Measurements from ENCODE around the gene EVI5L. TPM values are rescaled to one million over a fixed set of nuclear protein-coding genes. Genes with fewer than 3 reads are reported as not detected.
A peak's percentile ranks its signal among the peaks of the same experiment; 100 is the strongest.

The EVI5L gene
- total and polyA plus RNA-seq, 2 of the 13 experiments (the other 11 are each of a cell fraction or from before 2014, with no cell fraction given): 1.7 to 2.4 TPM

- 0 out of 2 replicates have a peak, but pooled peaks have one; percentile 11 for TF ChIP-seq BRCA1 (CRISPR knock-in tag; IDR thresholded peaks at IDR 0.05)
- TF ChIP-seq ZNF720 (CRISPR knock-in tag; IDR thresholded peaks at IDR 0.05): no peak
- no peak for TF ChIP-seq ZNF724P (CRISPR knock-in tag; IDR thresholded peaks at IDR 0.05; ENCODE audit: borderline replicate concordance)
- no peak for TF ChIP-seq HES4 (CRISPR knock-in tag; IDR thresholded peaks at IDR 0.05; ENCODE audit: borderline replicate concordance)
- TF ChIP-seq ZKSCAN1 (IDR thresholded peaks at IDR 0.05; ENCODE audit: low read length): no peak
- TF ChIP-seq NCOR1 (IDR thresholded peaks at IDR 0.05; ENCODE audit: borderline replicate concordance, low read length): 0 out of 2 replicates have a peak, but pooled peaks have one; percentile 16
- no peak for TF ChIP-seq ZNF333 (CRISPR knock-in tag; IDR thresholded peaks at IDR 0.05; ENCODE audit: borderline replicate concordance)
- TF ChIP-seq ZNF773 (CRISPR knock-in tag; IDR thresholded peaks at IDR 0.05; ENCODE audit: borderline replicate concordance): no peak
Measured at GRCh38 chr19:7853770-7854128, 23.7 kb downstream of the EVI5L start (continued).

DNA sequence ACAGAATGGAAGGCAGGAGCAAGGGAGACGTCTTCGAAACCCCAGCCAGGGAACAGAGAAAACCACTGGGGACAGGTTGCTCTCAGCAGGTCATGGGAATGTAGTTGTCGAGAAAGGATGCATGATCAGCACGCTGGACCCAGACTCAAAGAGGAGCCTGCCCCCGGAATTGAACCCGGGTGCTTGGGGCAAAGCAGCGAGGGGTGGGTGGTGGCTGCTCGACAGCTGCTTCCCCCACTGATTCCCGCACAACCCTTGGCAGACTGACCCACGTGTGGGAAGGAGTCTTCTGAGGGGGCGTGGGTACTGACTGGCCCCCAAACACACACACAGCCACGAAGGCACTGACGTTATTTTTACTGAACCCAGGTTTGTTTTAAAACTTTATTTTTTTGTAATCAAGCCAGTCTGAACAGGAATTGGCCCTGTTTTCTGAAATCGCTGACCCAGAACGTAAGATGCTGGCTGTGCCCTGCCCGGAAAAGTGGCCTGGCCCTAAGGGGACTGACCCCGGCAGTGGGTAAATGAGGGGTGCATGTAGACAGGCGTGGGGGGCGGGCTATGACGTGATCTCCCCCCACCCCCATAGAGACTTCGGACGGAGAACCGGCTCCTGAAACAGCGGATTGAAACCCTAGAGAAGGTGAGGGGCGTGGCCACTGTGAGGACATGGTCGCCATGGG lies 25.5 kb downstream of the EVI5L start:
- Histone ChIP-seq H3K27ac (ENCODE audit: extremely low read length, insufficient read depth, low read length) (no peak overlapping the region), H3K4me3 (replicated peaks in 1 of 3; ENCODE audit: insufficient read depth in 1 of 3, low read depth in 2 of 3, low read length in 3 of 3) (no peak overlapping the region), H3K9ac (ENCODE audit: insufficient read depth, low read depth, low read length) (no peak overlapping the region), H3K79me2 (ENCODE audit: insufficient read depth, low read length) (no peaks in the 10 kb centered on the region), H3K36me3 (replicated peaks in 1 of 2; ENCODE audit: control insufficient read depth in 1 of 2, insufficient read depth in 2 of 2, low read length in 2 of 2) (no peaks in the 10 kb centered on the region), H3K4me1 (ENCODE audit: insufficient read depth, low read length) (peaks cover 24% of the 10 kb centered on the region), H4K20me1 (ENCODE audit: insufficient read depth, low read length) (no peaks in the 10 kb centered on the region), H3K9me3 (ENCODE audit: low read length) (no peaks in the 10 kb centered on the region), H3K4me2 (ENCODE audit: low read depth, low read length) (no peak overlapping the region), H3K27me3 (ENCODE audit: control insufficient read depth in 1 of 2, insufficient read depth in 2 of 2, low read length in 2 of 2) (no peaks in the 10 kb centered on the region; a peak in 1 of 5 replicates), H2AFZ (ENCODE audit: low read length) (no peak overlapping the region)
- BruUV-seq (replicated peaks): no TSS peak
- ATAC-seq (no peak), FAIRE-seq (no peak), DNase-seq (ENCODE audit: low spot score) (no peak)
- intact Hi-C loops (cut with micrococcal nuclease; ENCODE audit: unreplicated experiment): no loop called here
- CTCF ChIA-PET (ENCODE audit: low intra/inter-chr PET ratio, low total read pairs): no interaction called here
- POLR2A ChIA-PET: no interaction called here
- WGBS (ENCODE audit: low lambda C conversion rate): 77% methylated on average over 21 of the region's 26 CpGs
- in situ Hi-C loops (cut with HindIII; ENCODE audit: extremely low pct_ligation_motif_present, low pct_unique_long_range_greater_than_20kb): no loop called here
- TF ChIP-seq, protein P1, sequence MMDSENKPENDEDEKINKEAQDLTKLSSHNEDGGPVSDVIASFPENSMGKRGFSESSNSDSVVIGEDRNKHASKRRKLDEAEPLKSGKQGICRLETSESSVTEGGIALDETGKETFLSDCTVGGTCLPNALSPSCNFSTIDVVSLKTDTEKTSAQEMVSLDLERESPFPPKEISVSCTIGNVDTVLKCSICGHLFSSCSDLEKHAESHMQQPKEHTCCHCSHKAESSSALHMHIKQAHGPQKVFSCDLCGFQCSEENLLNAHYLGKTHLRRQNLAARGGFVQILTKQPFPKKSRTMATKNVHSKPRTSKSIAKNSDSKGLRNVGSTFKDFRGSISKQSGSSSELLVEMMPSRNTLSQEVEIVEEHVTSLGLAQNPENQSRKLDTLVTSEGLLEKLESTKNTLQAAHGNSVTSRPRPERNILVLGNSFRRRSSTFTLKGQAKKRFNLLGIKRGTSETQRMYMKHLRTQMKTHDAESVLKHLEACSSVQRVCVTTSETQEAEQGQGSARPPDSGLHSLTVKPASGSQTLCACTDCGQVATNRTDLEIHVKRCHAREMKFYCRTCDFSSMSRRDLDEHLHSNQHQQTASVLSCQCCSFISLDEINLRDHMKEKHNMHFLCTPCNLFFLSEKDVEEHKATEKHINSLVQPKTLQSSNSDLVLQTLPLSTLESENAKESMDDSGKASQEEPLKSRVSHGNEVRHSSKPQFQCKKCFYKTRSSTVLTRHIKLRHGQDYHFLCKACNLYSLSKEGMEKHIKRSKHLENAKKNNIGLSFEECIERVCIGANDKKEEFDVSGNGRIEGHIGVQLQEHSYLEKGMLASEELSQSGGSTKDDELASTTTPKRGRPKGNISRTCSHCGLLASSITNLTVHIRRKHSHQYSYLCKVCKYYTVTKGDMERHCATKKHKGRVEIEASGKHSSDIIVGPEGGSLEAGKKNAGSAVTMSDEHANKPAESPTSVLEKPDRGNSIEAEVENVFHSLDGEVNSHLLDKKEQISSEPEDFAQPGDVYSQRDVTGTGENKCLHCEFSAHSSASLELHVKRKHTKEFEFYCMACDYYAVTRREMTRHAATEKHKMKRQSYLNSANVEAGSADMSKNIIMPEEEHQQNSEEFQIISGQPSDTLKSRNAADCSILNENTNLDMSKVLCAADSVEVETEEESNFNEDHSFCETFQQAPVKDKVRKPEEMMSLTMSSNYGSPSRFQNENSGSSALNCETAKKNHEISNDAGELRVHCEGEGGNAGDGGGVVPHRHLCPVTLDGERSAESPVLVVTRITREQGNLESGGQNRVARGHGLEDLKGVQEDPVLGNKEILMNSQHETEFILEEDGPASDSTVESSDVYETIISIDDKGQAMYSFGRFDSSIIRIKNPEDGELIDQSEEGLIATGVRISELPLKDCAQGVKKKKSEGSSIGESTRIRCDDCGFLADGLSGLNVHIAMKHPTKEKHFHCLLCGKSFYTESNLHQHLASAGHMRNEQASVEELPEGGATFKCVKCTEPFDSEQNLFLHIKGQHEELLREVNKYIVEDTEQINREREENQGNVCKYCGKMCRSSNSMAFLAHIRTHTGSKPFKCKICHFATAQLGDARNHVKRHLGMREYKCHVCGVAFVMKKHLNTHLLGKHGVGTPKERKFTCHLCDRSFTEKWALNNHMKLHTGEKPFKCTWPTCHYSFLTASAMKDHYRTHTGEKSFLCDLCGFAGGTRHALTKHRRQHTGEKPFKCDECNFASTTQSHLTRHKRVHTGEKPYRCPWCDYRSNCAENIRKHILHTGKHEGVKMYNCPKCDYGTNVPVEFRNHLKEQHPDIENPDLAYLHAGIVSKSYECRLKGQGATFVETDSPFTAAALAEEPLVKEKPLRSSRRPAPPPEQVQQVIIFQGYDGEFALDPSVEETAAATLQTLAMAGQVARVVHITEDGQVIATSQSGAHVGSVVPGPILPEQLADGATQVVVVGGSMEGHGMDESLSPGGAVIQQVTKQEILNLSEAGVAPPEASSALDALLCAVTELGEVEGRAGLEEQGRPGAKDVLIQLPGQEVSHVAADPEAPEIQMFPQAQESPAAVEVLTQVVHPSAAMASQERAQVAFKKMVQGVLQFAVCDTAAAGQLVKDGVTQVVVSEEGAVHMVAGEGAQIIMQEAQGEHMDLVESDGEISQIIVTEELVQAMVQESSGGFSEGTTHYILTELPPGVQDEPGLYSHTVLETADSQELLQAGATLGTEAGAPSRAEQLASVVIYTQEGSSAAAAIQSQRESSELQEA (CRISPR knock-in tag; IDR thresholded peaks at IDR 0.05; ENCODE audit: not compliant biosample characterization): no peak
- TF ChIP-seq AGO2 (optimal IDR thresholded peaks at IDR 0.05; ENCODE audit: low read depth, low read length): no peak
- no peak for TF ChIP-seq TMF1 (CRISPR knock-in tag; IDR thresholded peaks at IDR 0.05; ENCODE audit: low read depth)
- TF ChIP-seq ZNF33A (CRISPR knock-in tag; IDR thresholded peaks at IDR 0.05; ENCODE audit: borderline replicate concordance): no peak
- TF ChIP-seq SUZ12 (IDR thresholded peaks at IDR 0.05; ENCODE audit: low read depth, low read length): no peak
- TF ChIP-seq ZNF121 (CRISPR knock-in tag; IDR thresholded peaks at IDR 0.05): no peak
- TF ChIP-seq THYN1 (CRISPR knock-in tag; IDR thresholded peaks at IDR 0.05; ENCODE audit: borderline replicate concordance, low read depth): no peak
